Astrocyte (in vitro differentiated cells and primary cell): Measurements from ENCODE around the gene PACRGL. TPM values are rescaled to one million over a fixed set of nuclear protein-coding genes. Genes with fewer than 3 reads are reported as not detected.

Experiments
- DNase-seq: peaks from one replicate; pipeline ENCODE4 v3.0.0-alpha.2; 2010; ENCODE audit warnings: low read depth
- FAIRE-seq: peaks from 2 replicates; lab custom pipeline; 2011; peaks lifted over from hg19 to GRCh38; lab: Jason Lieb, UNC
- H2AFZ ChIP-seq: 2 replicates; pipeline ENCODE4 v1.6.0; 2012; ENCODE audit warnings: low read depth, low read length, inconsistent platforms
- H3K27ac ChIP-seq: 2 replicates; pipeline ENCODE4 v1.5.1; 2011; ENCODE audit warnings: low read depth, low read length, inconsistent platforms
- H3K27me3 ChIP-seq: 2 replicates; pipeline ENCODE4 v1.6.0; 2011; ENCODE audit warnings: low read length, inconsistent platforms; ENCODE audit not compliant: insufficient read depth
- H3K36me3 ChIP-seq: 2 replicates; pipeline ENCODE4 v1.5.1; 2011; ENCODE audit warnings: low read length, inconsistent platforms; ENCODE audit not compliant: insufficient read depth
- H3K4me1 ChIP-seq: 2 replicates; pipeline ENCODE4 v1.5.1; 2011; ENCODE audit warnings: low read length, inconsistent platforms; ENCODE audit not compliant: insufficient read depth
- H3K4me2 ChIP-seq: 2 replicates; pipeline ENCODE4 v1.6.0; 2012; ENCODE audit warnings: low read length, inconsistent platforms
- H3K4me3 ChIP-seq: 2 replicates; pipeline ENCODE4 v1.5.1; 2011; ENCODE audit warnings: low read depth, mild to moderate bottlenecking, low read length, inconsistent platforms; ENCODE audit not compliant: insufficient read depth
- H3K79me2 ChIP-seq: 2 replicates; pipeline ENCODE4 v1.6.0; 2012; ENCODE audit warnings: mild to moderate bottlenecking, low read length, inconsistent platforms; ENCODE audit not compliant: insufficient read depth
- H3K9ac ChIP-seq: 2 replicates; pipeline ENCODE4 v1.6.0; 2012; ENCODE audit warnings: mild to moderate bottlenecking, low read length, inconsistent platforms
- H3K9me3 ChIP-seq: 2 replicates; pipeline ENCODE4 v1.5.1; 2012; ENCODE audit warnings: low read depth, mild to moderate bottlenecking, low read length, inconsistent platforms; ENCODE audit not compliant: insufficient read depth
- H4K20me1 ChIP-seq: 2 replicates; pipeline ENCODE4 v1.6.0; 2012; ENCODE audit warnings: low read length, inconsistent platforms; ENCODE audit not compliant: insufficient read depth
- H3K27ac Mint-ChIP-seq: one replicate; pipeline ENCODE4 v1.8.0; 2021; ENCODE audit warnings: mild to moderate bottlenecking, mixed read lengths; ENCODE audit not compliant: unreplicated experiment
- H3K27me3 Mint-ChIP-seq: one replicate; pipeline ENCODE4 v1.8.0; 2021; ENCODE audit warnings: low read depth, mixed read lengths; ENCODE audit not compliant: unreplicated experiment
- H3K36me3 Mint-ChIP-seq: one replicate; pipeline ENCODE4 v1.8.0; 2021; ENCODE audit warnings: low read depth, mixed read lengths; ENCODE audit not compliant: unreplicated experiment
- H3K4me1 Mint-ChIP-seq: one replicate; pipeline ENCODE4 v1.8.0; 2021; ENCODE audit warnings: low read depth, mixed read lengths; ENCODE audit not compliant: unreplicated experiment
- H3K4me3 Mint-ChIP-seq: one replicate; pipeline ENCODE4 v1.8.0; 2021; ENCODE audit warnings: mild to moderate bottlenecking, moderate library complexity, mixed read lengths; ENCODE audit not compliant: unreplicated experiment
- H3K9me3 Mint-ChIP-seq: one replicate; pipeline ENCODE4 v1.8.0; 2021; ENCODE audit warnings: mild to moderate bottlenecking, mixed read lengths; ENCODE audit not compliant: unreplicated experiment
- EZH2 ChIP-seq: IDR thresholded peaks from 2 replicates; pipeline ENCODE4 v1.6.1; 2012; ENCODE audit warnings: mild to moderate bottlenecking, low read length, inconsistent platforms; ENCODE audit not compliant: insufficient read depth
- total RNA-seq: library from RNA; stranded (reverse); gene quantifications from 2 replicates; pipeline ENCODE4 v1.2.1, GENCODE V29; 2021
- TF ChIP-seq, protein P1 (sequence below): IDR thresholded peaks from 2 replicates; pipeline ENCODE4 v1.5.1; 2011; ENCODE audit warnings: low read depth, mild to moderate bottlenecking, inconsistent platforms, low read length, moderate library complexity; ENCODE audit not compliant: insufficient read depth

PACRGL gene
- total RNA-seq, 1 donor from 2014 or later: 12.3 TPM

DNA sequence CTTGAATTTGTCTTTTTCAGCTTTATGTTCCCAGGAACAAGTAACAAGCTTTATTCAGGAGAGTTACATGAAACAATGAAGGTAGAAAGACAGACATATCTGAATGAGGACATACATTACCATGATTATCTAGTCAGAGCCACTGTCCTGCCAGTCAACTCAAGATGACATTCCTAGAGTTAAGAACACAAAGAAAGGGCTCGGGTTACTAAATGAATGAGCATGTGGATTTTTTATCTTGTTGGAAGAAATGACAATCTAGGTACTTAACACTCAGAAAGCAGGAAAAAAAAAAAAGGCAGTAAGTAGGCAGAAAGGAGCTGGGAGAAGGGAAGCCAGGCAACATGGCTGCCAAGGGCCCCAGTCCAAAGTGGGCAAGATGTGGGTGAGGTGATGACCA lies 28.0 kb upstream of the PACRGL start:
- Mint-ChIP-seq H3K27me3 (no peaks in the 10 kb centered on the region), H3K27ac (no peak overlapping the region), H3K4me3 (no peak overlapping the region), H3K36me3 (no peaks in the 10 kb centered on the region), H3K9me3 (peaks cover 2% of the 10 kb centered on the region), H3K4me1 (no peaks in the 10 kb centered on the region)
- no peak for TF ChIP-seq EZH2
- TF ChIP-seq, protein P1, sequence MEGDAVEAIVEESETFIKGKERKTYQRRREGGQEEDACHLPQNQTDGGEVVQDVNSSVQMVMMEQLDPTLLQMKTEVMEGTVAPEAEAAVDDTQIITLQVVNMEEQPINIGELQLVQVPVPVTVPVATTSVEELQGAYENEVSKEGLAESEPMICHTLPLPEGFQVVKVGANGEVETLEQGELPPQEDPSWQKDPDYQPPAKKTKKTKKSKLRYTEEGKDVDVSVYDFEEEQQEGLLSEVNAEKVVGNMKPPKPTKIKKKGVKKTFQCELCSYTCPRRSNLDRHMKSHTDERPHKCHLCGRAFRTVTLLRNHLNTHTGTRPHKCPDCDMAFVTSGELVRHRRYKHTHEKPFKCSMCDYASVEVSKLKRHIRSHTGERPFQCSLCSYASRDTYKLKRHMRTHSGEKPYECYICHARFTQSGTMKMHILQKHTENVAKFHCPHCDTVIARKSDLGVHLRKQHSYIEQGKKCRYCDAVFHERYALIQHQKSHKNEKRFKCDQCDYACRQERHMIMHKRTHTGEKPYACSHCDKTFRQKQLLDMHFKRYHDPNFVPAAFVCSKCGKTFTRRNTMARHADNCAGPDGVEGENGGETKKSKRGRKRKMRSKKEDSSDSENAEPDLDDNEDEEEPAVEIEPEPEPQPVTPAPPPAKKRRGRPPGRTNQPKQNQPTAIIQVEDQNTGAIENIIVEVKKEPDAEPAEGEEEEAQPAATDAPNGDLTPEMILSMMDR: no peak
- Histone ChIP-seq H3K4me1 (no peaks in the 10 kb centered on the region), H3K9ac (no peak overlapping the region), H3K36me3 (no peaks in the 10 kb centered on the region), H3K27me3 (no peaks in the 10 kb centered on the region), H3K4me2 (no peak overlapping the region), H3K9me3 (no peaks in the 10 kb centered on the region), H2AFZ (no peak overlapping the region), H3K79me2 (no peaks in the 10 kb centered on the region), H3K4me3 (no peak overlapping the region), H3K27ac (no peak overlapping the region), H4K20me1 (no peaks in the 10 kb centered on the region)
- DNase-seq (no peak), FAIRE-seq (no peak)

DNA sequence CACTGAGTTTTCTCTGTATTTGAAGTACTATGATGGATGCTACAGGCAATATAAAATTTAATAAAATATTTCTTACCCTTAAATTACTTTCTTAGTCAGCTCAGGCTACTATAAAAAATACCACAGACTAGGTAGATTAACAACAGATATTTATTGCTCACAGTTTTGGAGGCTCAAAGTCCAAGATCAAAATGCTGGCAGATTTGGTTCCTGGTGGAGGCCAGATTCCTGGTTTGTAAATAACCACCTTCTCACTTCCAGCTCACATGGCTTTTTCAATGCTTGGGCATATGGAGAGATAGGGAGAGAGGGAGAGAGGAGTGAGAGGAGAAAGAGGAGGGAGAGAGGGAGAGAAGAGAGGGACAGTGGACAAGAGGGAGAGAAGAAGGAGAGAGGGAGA lies 24.5 kb upstream of the PACRGL start:
- Mint-ChIP-seq H3K4me3 (no peak overlapping the region), H3K27ac (no peak overlapping the region), H3K36me3 (no peaks in the 10 kb centered on the region), H3K9me3 (no peaks in the 10 kb centered on the region), H3K27me3 (no peaks in the 10 kb centered on the region), H3K4me1 (no peaks in the 10 kb centered on the region)
- no peak for FAIRE-seq
- Histone ChIP-seq H3K27ac (no peak overlapping the region), H3K9ac (no peak overlapping the region), H3K27me3 (no peaks in the 10 kb centered on the region), H3K4me3 (no peak overlapping the region), H3K4me2 (no peak overlapping the region), H3K4me1 (no peaks in the 10 kb centered on the region), H3K9me3 (no peaks in the 10 kb centered on the region), H4K20me1 (no peaks in the 10 kb centered on the region), H2AFZ (no peak overlapping the region), H3K79me2 (no peaks in the 10 kb centered on the region), H3K36me3 (no peaks in the 10 kb centered on the region)
- no peak for DNase-seq
- no peak for TF ChIP-seq EZH2
- TF ChIP-seq, protein P1: no peak

DNA sequence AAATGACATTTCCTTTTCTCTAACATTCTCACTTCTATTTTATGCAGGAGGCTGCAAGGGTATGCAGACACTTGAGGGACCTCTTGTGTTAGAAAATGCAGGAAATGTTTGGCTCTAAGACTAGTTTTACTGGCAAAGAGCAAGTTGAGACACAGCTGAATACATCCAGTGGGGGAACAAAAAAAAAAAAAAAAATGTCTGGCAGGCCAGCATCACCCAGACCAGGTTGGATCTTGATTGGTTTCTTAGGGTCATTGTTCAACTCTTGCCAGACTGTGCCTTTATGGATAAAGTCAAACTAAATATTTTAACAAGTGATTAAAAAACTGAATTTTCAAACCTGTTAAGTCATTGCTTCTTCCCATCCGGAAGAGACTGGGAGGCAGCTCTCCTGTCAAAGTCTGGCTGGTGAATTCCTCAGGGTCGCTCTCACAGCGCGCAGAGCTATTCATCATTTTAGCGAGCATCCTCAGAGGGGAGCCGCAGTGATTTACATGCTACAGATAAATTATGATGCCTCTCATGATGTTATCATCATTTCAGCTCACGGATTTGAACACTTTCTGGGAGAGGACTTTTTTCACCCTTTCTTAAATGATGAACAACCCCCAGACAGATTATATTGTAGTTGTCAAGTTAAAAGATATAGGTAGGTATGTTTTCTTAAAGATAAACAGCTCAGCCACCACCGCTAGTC lies 23.6 kb upstream of the PACRGL start:
- no peak overlapping the region for H3K4me3 Mint-ChIP-seq
- FAIRE-seq: no peak
- H3K9me3 Mint-ChIP-seq: peaks cover 1% of the 10 kb centered on the region

More for the DNA sequence above, 23.6 kb upstream of the PACRGL start:
- H3K27me3 ChIP-seq: peaks cover 3% of the 10 kb centered on the region
- H3K4me2 ChIP-seq: no peak overlapping the region
- H3K4me1 Mint-ChIP-seq: no peaks in the 10 kb centered on the region
- H2AFZ ChIP-seq: no peak overlapping the region
- no peak overlapping the region for H3K4me3 ChIP-seq
- H3K27ac Mint-ChIP-seq: no peak overlapping the region
- H3K4me1 ChIP-seq: no peaks in the 10 kb centered on the region
- no peaks in the 10 kb centered on the region for H3K79me2 ChIP-seq
- TF ChIP-seq, protein P1: no peak
- no peak overlapping the region for H3K9ac ChIP-seq
- H4K20me1 ChIP-seq: no peaks in the 10 kb centered on the region
- no peak overlapping the region for H3K27ac ChIP-seq
- no peaks in the 10 kb centered on the region for H3K36me3 ChIP-seq
- H3K27me3 Mint-ChIP-seq: no peaks in the 10 kb centered on the region
- no peaks in the 10 kb centered on the region for H3K9me3 ChIP-seq
- DNase-seq: no peak
- no peaks in the 10 kb centered on the region for H3K36me3 Mint-ChIP-seq
